HG02759 (cell line): ENCODE data around the gene NUDT3.
A peak's percentile ranks its signal among the peaks of the same experiment; 100 is the strongest.
"Not testable (repeated sequence)": the region's sequence is repeated elsewhere in the genome, so short reads cannot be mapped to it uniquely, and the experiment has no call there.

Source experiments
- ATAC-seq: cut with Tn5 transposase; IDR thresholded peaks from one replicate; pipeline ENCODE4 v1.9.1; 2021; ENCODE audit warnings: mild to moderate bottlenecking, moderate library complexity; ENCODE audit not compliant: unreplicated experiment

NUDT3 gene

GRCh38 chr6:34371865-34372264 is 20.6 kb downstream of the NUDT3 start:
- ATAC-seq, result not testable (repeated sequence)

- no peak for ATAC-seq
These were observed 22.1 kb downstream of the NUDT3 start for GRCh38 chr6:34370361-34370760.

GRCh38 chr6:34369385-34369784 is 23.1 kb downstream of the NUDT3 start:
- ATAC-seq, result no peak

- ATAC-seq, result no peak
These were observed 25.9 kb downstream of the NUDT3 start for GRCh38 chr6:34366639-34366921.

GRCh38 chr6:34365781-34366638 is 26.5 kb downstream of the NUDT3 start:
- ATAC-seq, result not testable (repeated sequence)

- not testable (repeated sequence) for ATAC-seq
These were observed 28.8 kb downstream of the NUDT3 start for GRCh38 chr6:34363681-34364075.

GRCh38 chr6:34362909-34363680 is 29.4 kb downstream of the NUDT3 start:
- peak; percentile 45 for ATAC-seq

- ATAC-seq, result no peak
These were observed 30.3 kb downstream of the NUDT3 start for GRCh38 chr6:34362176-34362575.

- no peak for ATAC-seq
These were observed 31.9 kb downstream of the NUDT3 start for GRCh38 chr6:34360556-34360955.

- ATAC-seq, result no peak
These were observed 32.9 kb downstream of the NUDT3 start for GRCh38 chr6:34359418-34360158.

GRCh38 chr6:34358389-34358905 is 34.0 kb downstream of the NUDT3 start:
- no peak for ATAC-seq

- no peak for ATAC-seq
These were observed 34.5 kb downstream of the NUDT3 start for GRCh38 chr6:34357937-34358336.

- no peak for ATAC-seq
These were observed 36.6 kb downstream of the NUDT3 start for GRCh38 chr6:34355889-34356288.

- not testable (repeated sequence) for ATAC-seq
These were observed 38.2 kb downstream of the NUDT3 start for GRCh38 chr6:34354230-34354629.

- ATAC-seq, result not testable (repeated sequence)
These were observed 38.9 kb downstream of the NUDT3 start for GRCh38 chr6:34353530-34353929.

GRCh38 chr6:34352305-34352937 is 40.0 kb downstream of the NUDT3 start:
- no peak for ATAC-seq

GRCh38 chr6:34350934-34351217 is 41.6 kb downstream of the NUDT3 start:
- ATAC-seq, result no peak

GRCh38 chr6:34350137-34350933 is 42.1 kb downstream of the NUDT3 start:
- no peak for ATAC-seq

- ATAC-seq, result no peak
These were observed 43.3 kb downstream of the NUDT3 start for GRCh38 chr6:34349211-34349610.

GRCh38 chr6:34347303-34347702 is 45.2 kb downstream of the NUDT3 start:
- no peak for ATAC-seq
